Measurements from ENCODE around the gene CLK2.
"Not testable (repeated sequence)": the region's sequence is repeated elsewhere in the genome, so short reads cannot be mapped to it uniquely, and the experiment has no call there.

Gene CLK2

DNA sequence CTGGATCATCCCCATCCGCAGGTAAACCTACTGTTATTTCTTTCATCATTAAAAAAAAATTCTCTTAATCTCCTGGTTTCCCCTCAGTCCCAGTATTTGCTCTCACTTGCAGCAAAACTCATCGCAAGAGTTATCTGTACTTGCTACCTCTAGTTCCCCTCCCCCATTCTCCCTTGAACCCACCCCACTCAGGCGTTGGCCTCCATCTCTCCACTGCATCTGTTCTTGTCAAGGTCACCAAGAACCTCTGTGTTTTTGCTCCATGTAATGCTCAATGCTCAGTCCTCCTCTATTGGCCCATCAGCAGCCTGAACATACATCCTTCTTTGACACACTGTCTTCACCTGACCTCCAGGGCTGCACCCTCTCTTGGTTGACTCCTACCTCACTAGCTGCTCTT is 23.4 kb upstream of the CLK2 start:
- no peak for DNase-seq (ENCODE audit: low spot score)

DNA sequence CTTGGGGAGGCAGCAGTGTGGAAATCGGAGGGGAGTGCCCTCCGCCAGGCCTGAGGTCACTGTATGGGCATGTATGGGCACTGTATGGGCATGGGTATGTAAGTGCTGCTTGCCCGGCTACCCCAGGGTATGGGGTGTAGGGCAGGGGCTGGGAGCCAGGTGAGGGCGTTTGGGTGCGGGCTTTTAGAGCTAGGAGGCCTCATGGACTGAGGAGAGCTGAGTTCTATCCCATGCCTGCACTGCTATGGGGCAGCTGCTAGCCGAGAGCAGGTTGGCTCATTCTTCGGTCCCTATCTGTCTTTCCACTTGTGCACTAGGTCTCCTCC is 22.6 kb upstream of the CLK2 start:
- DNase-seq (ENCODE audit: low spot score): no peak
- no peak for FAIRE-seq

More for the DNA sequence above, 23.4 kb upstream of the CLK2 start:
- FAIRE-seq: no peak

DNA sequence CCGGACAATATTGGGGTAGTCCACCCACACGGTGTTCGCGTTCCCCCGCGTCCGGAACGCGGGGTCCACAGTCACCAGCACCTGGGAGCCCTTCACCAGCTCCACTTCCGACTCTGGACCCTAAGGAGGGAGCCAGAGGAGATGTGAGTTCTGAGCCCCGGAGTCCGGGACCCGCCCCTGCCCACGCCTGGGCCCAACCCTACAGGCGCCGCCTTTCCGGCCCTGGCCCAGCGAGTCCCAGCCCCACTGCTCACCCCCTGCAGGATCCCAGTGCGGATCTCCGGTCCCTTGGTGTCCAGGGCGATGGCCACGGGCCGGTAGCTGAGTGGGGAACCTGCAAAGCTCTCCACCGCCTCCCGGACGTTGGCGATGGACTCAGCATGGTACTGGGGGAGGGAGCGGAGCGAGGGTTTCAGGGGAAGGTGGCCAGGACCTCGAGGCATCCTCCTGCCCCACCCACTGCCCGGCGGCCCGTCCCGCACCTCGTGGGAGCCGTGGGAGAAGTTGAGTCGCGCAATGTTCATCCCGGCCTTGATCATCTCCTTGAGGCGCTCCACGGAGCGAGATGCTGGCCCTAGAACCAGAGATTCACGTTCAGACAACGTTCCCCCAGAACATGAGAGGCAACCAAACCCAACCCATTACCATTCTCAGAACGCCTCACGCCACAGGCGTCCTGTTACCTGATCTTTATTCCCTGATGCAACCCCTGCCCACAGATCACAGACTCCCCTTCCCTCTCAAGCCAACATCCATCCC is 22.1 kb upstream of the CLK2 start:
- FAIRE-seq (no peak), DNase-seq (ENCODE audit: low spot score) (no peak)

DNA sequence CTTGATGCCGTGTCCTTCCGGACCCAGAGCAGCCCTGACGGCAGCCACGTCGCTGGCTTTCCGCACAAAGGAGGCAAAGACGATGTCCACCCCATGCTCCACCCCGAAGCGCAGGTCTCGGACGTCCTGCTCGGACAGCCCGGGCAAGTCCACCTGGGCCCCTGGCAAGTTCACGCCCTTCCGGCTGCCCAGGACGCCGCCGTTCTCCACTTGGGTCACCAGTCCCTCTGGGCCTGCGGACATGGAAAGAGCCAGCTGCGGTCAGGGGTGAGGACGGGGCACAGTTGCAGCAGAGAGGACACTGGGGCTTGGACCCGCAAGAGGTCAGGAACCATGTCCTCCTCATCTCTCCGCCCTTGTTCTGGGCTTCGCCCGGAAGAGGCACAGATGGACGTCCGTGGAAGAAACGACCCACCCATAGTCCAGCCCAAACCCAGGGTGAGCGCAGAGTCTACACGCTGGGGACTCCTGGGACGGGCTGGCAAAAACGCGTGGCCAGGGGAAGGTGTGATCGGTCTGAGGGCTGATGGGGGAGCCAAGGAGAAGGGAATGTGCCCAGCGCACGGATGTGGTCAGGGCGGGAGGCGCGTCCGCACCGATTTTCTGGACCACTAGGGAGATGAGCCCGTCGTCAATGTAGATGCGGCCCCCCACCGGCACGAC is 21.3 kb upstream of the CLK2 start:
- DNase-seq (ENCODE audit: low spot score) (no peak), FAIRE-seq (no peak)

DNA sequence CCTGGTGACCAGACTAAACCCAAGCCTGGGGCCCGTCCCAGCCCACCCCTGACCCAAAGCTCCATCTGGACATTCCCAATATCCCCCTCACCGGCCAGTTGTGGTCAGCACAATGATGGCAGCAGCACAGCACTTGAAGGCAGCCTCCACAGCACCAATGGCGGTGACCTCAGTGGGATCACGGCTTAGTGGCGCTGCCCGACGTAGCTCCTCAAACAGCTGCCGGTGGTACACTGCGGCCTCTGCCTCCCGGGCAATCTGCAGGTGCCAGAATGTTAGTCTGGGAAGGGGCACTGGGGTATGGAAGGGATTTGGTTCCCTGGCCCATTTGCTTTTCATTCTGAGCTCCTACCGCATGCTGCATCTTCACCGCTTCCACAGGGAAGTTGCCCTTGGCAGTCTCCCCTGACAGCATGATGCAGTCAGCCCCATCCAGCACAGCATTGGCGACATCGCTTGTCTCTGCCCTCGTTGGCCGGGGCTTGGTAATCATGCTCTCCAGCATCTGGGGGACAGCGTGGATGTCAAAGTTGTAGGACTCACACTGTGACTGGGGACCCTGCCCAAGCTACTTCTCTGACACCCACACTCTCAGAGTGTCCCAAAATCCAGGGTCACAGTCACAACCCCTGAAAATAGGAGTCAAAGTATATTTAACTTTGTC is 19.9 kb upstream of the CLK2 start:
- no peak for FAIRE-seq
- DNase-seq (ENCODE audit: low spot score): no peak

DNA sequence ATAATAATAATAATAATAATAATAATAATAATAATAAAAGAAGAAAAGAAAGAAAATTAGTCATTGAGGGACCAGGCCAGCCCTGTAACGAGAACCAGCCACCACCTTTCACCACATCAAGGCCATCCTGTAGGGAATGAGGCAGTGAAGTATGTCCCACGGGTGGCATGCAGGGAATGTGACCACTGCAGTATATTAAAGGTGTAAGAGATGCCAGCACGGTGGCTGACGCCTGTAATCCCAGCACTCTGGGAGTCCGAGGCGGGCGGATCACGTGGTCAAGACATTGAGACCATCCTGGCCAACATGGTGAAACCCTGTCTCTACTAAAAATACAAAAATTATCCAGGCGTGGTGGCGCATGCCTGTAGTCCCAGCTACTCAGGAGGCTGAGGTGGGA is 17.7 kb upstream of the CLK2 start:
- not testable (repeated sequence) for DNase-seq (ENCODE audit: low spot score); FAIRE-seq

DNA sequence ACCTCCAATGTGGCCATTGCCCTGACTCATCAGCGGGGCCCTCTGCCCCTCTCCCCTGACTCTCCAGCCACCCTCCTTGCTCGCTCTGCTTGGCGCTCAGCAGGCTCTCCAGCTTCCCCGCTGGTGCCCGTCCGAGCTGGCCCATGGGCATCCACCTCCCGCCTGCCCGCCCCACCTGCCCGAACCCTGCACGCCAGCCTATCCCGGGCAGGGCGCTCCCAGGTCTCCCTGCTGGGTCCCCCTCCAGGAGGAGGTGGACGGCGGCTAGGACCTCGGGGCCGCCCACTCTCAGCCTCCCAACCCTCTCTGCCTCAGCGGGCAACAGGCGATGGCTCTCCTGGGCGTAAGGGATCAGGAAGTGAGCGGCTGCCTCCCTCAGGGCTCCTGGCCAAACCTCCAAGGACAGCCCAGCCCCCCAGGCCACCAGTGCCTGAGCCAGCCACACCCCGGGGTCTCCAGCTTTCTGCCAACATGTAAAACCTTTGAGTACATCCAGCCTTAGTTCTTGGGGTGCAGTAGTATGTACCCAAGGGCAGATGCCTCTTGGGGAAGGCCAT is 14.8 kb upstream of the CLK2 start:
- DNase-seq (ENCODE audit: low spot score) (no peak), FAIRE-seq (no peak)

DNA sequence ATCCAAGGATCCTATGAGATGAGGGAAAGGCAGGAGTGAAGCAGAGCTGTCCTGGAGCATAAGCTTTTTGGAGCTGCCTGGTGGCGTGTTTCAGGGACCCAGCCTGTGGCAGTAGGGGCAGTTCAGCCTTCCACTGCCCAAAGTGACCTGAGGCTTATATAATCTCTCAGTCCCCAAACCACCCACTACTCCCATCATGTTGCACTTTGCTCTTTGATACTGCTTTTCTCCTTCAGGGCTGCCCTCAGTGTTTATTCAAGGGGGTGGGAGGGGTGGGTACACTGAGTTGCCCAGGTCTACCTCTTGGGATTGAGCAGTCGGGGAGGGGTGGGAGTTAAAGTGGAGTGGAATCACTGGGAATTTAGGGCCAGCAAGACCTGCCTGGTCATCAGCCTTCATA is 13.2 kb upstream of the CLK2 start:
- FAIRE-seq (no peak), DNase-seq (ENCODE audit: low spot score) (no peak)

DNA sequence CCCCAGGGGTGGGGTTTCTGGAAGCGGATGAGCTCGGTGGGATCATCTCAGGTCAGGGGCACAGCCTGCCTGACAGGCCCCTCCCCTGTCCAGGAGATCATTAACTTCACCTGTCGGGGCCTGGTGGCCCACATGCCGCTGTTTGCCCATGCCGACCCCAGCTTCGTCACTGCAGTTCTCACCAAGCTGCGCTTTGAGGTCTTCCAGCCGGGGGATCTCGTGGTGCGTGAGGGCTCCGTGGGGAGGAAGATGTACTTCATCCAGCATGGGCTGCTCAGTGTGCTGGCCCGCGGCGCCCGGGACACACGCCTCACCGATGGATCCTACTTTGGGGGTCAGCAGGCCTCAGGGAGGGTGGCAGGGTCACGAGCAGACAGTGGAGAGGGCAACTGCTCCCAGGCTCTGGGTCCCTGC is 12.3 kb upstream of the CLK2 start:
- DNase-seq (ENCODE audit: low spot score): no peak
- FAIRE-seq: no peak

DNA sequence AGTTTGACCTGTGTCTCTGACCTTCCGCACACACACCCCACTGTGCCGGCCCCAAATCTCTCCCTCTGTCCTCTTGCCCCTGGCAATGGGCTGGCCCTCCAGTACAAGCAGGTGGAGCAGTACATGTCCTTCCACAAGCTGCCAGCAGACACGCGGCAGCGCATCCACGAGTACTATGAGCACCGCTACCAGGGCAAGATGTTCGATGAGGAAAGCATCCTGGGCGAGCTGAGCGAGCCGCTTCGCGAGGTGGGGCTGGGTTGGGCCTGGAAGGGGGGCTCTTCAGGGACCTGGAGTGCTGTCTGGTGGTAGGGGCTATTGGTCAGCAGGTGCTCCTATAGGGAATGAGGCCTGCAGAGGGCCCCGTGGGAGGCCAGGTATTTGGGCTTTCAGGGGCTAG is 11.8 kb upstream of the CLK2 start:
- no peak for FAIRE-seq

DNA sequence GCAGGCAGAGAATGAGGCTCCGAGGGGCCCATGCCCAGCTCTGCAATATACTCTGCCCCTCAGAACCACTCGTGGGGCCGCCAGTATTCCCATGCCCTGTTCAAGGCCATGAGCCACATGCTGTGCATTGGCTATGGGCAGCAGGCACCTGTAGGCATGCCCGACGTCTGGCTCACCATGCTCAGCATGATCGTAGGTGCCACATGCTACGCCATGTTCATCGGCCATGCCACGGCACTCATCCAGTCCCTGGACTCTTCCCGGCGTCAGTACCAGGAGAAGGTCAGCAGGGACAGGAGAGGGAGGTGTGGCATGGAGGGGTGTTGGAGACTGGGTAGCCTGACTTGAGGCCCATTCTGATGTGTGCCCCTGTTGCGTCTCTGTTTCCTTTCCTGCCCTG is 11.2 kb upstream of the CLK2 start:
- DNase-seq (ENCODE audit: low spot score) (no peak), FAIRE-seq (peak; percentile 48)

More for the DNA sequence above, 11.8 kb upstream of the CLK2 start:
- no peak for DNase-seq (ENCODE audit: low spot score)

DNA sequence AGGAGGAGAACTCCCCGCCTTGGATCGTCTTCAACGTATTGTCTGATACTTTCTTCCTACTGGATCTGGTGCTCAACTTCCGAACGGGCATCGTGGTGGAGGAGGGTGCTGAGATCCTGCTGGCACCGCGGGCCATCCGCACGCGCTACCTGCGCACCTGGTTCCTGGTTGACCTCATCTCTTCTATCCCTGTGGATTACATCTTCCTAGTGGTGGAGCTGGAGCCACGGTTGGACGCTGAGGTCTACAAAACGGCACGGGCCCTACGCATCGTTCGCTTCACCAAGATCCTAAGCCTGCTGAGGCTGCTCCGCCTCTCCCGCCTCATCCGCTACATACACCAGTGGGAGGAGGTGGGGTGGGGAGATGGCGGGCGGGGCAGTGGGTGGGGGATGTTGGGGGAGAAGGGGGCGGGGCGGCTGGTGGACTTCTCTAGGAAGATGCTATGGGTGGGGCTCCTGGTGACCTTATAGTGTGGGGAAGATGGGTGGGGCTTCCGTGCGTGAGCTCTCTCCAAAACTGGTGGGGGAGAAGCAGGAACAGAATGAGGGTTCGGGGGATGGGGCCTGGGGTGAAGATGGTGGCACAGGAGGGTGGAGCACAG is 9.3 kb upstream of the CLK2 start:
- DNase-seq (ENCODE audit: low spot score) (no peak), FAIRE-seq (no peak)

DNA sequence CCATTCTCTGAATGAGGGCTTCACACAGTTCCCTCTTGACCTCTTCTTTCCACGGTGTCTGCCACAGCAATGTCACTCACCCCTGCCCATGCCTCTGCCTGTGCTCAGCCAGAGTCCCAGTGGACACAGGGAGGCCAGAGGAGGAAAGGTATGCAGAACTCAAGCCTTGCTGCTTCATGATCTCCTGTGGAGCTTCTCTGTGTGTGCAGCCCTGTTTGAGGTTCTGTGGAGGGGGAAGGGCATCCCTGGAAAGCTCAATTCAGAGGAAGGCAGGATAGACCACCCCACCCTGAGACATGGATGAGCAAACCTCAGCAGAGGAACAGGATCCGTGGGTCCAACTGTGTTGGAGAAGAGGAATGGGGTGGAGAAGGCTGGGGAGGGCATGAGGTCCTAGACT is 6.0 kb upstream of the CLK2 start:
- FAIRE-seq (no peak), DNase-seq (ENCODE audit: low spot score) (no peak)

DNA sequence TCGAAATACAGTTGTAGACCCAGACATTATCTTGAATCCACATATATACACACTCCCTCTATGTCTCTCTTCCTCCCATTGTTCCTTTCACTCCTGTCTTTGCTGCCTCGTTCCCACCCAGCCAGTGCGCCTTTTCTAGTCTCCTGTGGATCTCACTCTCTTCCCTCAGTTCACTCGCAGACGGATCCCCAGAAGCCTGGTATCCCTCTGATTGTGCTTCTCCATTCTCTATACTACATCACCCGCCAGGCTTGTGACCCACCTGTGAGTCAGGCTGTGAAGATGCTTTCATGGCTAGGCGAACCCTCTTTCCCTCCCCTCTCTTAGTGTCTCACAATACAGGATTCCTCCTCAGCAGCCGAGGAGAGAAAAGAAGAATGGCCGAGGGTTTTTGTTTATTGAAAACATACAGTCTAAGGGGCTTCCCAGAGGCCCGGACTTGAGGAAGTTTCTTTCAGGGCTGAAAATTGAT is 5.4 kb upstream of the CLK2 start:
- DNase-seq (ENCODE audit: low spot score): no peak
- no peak for FAIRE-seq

DNA sequence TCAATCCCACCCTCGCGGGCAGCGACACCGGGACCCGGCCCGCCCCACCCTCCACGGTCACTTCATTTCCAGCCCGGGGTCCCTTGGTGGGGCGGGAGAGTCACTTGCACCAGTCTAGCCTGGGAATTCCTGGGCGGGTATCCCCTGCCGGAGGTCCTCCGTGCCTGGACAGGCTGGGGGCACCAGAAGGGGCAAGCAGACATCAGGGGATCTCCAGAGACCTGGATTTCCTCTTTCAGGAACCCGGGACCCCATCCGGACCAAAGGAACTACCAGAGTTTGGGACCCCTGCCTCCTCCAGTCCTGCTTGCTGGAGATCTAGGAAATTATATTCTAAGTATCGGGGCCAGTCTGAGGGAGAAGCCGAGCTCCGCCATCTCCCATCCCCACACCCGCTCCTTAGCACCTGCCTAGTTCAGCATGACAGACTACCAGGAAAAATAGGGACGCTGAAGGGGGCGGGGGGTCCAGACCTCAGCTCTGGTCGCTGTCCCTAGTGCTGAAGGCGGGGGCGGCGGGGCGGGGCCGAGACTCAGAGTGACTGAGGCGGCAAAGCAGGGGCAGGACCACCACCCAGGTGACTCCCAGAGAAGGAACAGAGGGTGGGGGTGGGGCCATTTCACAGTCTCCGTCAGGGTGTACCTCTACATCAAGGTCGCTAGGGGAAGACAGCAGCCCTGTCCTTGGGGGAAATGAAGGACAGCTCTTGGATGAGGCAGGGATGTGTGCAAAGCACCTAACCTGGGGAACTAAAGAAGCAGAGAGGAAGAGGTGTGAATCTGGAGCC is 4.8 kb upstream of the CLK2 start:
- FAIRE-seq (no peak), DNase-seq (ENCODE audit: low spot score) (peak; percentile 69)

DNA sequence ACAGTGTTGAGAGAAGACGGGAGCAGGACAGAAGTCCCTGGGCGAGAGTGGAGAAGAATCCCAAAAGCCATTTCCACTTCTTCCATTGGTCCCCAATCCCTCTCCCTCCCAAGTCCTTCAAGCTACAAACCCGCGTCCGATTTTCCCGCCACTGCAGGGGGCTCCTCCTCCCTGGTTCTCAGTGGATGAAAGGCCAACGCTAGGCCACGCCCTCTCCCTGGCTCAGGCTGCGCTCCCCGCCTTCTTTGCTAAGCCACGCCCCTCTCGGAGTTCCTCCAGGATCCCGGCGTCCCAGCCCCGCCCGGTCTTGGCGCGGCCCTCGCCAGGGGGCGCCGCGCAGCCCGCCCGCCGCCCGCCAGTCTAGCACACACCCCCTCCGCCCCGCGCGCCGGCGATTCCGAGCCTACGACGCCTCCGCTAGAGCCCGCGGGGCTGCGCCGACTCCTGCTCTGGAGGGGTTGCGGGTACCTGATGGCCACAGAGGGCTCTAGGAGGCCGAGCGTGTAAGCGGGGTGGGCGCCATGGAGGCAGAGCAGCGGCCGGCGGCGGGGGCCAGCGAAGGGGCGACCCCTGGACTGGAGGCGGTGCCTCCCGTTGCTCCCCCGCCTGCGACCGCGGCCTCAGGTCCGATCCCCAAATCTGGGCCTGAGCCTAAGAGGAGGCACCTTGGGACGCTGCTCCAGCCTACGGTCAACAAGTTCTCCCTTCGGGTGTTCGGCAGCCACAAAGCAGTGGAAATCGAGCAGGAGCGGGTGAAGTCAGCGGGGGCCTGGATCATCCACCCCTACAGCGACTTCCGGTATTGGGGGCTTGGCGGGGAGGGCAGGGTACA is 4.0 kb upstream of the CLK2 start, which contains the start of gene HCN3:
Gene HCN3 (plus strand): TSS at position 394 of the 832 bp plus-strand sequence. CDS start 128 bp downstream, at position 522.
- no peak for FAIRE-seq

DNA sequence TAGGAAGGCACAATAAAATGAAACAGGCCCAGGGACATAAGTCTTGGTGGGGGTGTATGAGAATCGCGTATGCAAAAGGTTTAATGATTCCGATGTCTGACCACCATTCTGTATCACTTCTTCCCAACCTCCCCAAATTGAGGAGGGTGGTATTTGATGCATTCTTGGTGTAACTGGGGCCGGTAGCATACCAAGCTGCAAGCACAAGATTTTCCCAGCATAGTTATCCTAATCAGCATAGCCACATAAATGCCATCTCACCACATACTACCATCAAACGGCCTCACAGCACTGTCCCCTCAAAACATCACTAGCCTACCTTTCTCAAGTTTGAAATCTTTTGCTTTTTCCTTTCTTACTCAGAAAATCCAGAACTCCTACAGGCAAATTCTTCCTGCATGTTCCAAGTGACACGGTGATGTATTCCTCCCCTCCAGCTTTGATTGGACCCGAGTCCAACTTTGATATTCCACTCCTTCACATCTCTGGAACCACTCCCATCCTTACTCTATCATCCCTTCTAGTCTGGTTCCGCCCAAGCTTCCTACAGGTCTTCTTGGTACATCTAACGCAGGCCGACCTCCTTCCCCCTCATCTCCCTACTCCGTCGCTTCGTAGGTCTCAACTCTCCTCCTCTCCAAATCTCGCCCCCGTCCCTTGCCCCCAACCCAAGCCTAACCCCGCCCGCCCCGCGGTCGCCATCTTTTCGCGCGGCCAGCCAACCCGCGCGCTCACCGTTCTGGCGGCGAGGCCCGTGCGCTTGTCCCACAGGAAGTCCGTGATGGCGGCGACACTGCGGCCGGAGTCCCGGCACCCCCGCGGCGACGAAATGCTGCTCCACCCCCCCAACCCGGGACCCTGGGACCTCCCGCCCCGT is 600 bp downstream of the CLK2 start:
- no peak for FAIRE-seq

More for the DNA sequence above, 4.0 kb upstream of the CLK2 start, which contains the start of gene HCN3:
- DNase-seq (ENCODE audit: low spot score): peak; percentile 98

DNA sequence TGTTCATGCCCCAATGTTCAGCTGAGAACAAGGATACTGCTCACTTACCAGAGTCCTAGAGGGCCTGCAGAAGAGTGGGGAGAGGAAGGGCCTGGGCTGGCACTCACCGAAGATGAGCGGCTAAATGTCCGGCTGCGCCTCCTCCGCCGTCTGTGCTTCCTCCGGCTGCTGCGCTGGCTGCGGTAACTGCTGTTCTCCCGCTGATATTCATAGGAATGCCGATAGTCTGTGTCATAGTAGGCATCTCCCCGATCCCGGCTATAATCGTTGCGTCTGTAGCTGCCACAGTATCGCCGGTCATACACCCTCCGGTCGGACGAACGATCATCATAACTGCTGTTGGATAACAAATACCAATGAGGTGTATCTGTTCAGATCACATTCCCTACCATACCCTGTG is 3.9 kb downstream of the CLK2 start:
- DNase-seq (ENCODE audit: low spot score): no peak
- no peak for FAIRE-seq

More for the DNA sequence above, 600 bp downstream of the CLK2 start:
- DNase-seq (ENCODE audit: low spot score): peak; percentile 54

DNA sequence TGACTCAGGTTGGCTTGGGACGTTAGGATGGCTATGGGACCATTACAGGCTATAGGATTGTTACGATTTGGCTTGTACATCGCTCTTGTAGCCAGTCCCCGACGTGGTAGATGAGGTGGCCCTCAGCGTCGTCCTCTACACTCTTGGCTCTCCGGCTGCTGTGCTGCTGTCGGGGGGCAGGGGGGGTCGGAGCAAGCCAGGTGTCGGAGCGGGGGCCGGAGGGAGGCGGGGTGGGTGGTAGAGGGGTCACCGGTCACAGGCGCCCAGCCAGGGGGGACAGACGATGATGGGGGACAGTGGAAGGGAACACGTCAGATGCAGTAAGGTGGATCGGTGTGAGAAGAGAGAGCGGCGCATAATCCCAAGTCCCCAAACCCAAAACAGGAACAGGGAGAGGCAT is 4.7 kb downstream of the CLK2 start:
- DNase-seq (ENCODE audit: low spot score) (no peak), FAIRE-seq (no peak)
